PFSK-1 (cell line): ENCODE measurements around the gene HELZ.

Source experiments
- FOXP2 ChIP-seq: optimal IDR thresholded peaks from 2 replicates; pipeline ENCODE3; 2011; ENCODE audit warnings: borderline replicate concordance, control low read depth, inconsistent platforms; ENCODE audit not compliant: insufficient read depth; ENCODE audit errors: extremely low read length, extremely low read depth
- POLR2AphosphoS5 ChIP-seq: IDR thresholded peaks from 2 replicates; pipeline ENCODE4 v1.6.1; 2012; ENCODE audit warnings: low read depth, mild to moderate bottlenecking, control low read depth, low read length, moderate library complexity
- SIN3A ChIP-seq: IDR thresholded peaks from 2 replicates; pipeline ENCODE4 v1.6.1; 2012; ENCODE audit warnings: mild to moderate bottlenecking, low read length, moderate library complexity, borderline replicate concordance; ENCODE audit not compliant: insufficient read depth
- TAF1 ChIP-seq: IDR thresholded peaks from 2 replicates; pipeline ENCODE4 v1.6.1; 2012; ENCODE audit warnings: low read length, control low read depth, borderline replicate concordance; ENCODE audit not compliant: insufficient read depth
- TF ChIP-seq, protein P1 (sequence below), 2 experiments: IDR thresholded peaks; 2 replicates each; pipeline versions ENCODE4 v1.6.1 to v1.8.0; 2011 to 2012; ENCODE audit warnings: low read depth in 2 of 2, low read length in 2 of 2, control low read depth in 1 of 2, inconsistent platforms in 1 of 2, mild to moderate bottlenecking in 1 of 2, moderate library complexity in 1 of 2; ENCODE audit not compliant: insufficient read depth in 1 of 2

The HELZ gene

DNA sequence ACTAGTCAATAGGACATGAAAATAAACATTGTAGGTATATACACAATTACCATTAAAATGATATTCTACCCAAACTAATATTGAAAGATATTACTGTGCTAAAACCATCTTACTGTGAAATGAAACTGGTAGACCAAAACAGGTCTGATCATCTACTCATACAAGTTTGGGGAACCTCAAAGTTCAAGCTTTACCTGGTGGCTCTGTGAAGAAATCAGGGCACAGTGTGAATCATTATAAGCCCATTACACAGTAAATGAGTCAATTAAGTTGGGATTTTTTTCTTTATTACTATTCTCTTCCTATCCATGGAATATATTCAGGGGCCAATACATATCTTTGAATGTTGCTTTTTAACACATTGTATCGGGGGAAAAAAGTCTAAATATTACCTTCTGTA, 57.1 kb downstream of the HELZ start:
- TF ChIP-seq FOXP2 = no peak
- TF ChIP-seq POLR2AphosphoS5 = no peak
- TF ChIP-seq, protein P1, sequence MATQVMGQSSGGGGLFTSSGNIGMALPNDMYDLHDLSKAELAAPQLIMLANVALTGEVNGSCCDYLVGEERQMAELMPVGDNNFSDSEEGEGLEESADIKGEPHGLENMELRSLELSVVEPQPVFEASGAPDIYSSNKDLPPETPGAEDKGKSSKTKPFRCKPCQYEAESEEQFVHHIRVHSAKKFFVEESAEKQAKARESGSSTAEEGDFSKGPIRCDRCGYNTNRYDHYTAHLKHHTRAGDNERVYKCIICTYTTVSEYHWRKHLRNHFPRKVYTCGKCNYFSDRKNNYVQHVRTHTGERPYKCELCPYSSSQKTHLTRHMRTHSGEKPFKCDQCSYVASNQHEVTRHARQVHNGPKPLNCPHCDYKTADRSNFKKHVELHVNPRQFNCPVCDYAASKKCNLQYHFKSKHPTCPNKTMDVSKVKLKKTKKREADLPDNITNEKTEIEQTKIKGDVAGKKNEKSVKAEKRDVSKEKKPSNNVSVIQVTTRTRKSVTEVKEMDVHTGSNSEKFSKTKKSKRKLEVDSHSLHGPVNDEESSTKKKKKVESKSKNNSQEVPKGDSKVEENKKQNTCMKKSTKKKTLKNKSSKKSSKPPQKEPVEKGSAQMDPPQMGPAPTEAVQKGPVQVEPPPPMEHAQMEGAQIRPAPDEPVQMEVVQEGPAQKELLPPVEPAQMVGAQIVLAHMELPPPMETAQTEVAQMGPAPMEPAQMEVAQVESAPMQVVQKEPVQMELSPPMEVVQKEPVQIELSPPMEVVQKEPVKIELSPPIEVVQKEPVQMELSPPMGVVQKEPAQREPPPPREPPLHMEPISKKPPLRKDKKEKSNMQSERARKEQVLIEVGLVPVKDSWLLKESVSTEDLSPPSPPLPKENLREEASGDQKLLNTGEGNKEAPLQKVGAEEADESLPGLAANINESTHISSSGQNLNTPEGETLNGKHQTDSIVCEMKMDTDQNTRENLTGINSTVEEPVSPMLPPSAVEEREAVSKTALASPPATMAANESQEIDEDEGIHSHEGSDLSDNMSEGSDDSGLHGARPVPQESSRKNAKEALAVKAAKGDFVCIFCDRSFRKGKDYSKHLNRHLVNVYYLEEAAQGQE (IDR thresholded peaks at IDR 0.05; ENCODE audit: insufficient read depth in 1 of 2, low read depth in 2 of 2, low read length in 2 of 2) = no peak
- TF ChIP-seq TAF1 = no peak
- no peak for TF ChIP-seq SIN3A

DNA sequence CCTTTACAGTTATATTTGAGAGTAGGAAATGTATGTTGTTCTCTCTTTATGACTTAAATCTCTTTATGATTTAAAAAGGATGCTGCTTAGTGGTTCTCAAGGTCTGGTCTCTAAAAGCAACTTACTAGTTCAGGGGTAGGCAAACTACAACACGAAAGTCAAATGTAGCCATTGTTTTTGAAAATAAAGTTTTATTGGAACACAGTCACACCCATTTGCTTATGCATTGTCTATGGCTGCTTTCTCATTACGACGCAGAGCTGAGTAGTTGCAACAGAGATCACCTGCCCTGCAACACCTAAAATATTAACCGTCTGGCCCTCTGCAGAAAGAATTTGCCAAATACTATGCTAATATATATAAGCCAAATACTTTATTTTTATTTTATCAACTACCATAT, 58.2 kb downstream of the HELZ start:
- no peak for TF ChIP-seq POLR2AphosphoS5
- no peak for TF ChIP-seq FOXP2
- TF ChIP-seq SIN3A = no peak
- TF ChIP-seq, protein P1 (IDR thresholded peaks at IDR 0.05; ENCODE audit: insufficient read depth in 1 of 2, low read depth in 2 of 2, low read length in 2 of 2) = no peak
- no peak for TF ChIP-seq TAF1

DNA sequence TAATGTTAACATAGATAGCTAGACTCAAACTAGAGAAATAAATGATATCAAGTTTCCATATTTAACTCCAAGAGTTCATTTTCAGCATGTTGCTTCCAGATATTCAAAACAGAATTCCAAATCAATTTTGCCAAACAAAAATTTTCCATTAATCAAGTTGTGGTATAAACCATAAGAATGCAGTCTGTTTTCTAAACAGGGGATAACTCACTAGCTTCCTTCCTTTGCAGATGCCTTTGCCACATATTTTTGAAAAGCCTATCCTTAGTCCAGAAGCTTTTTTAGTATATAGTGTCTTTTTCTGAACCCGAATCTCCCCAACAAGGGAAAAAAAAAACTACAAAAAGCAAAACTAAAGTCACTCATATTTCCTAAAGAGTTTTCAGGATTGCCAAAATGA, 61.5 kb downstream of the HELZ start:
- TF ChIP-seq FOXP2 (no peak), POLR2AphosphoS5 (no peak), SIN3A (no peak), TAF1 (no peak)
- TF ChIP-seq, protein P1 (IDR thresholded peaks at IDR 0.05; ENCODE audit: insufficient read depth in 1 of 2, low read depth in 2 of 2, low read length in 2 of 2) = no peak

DNA sequence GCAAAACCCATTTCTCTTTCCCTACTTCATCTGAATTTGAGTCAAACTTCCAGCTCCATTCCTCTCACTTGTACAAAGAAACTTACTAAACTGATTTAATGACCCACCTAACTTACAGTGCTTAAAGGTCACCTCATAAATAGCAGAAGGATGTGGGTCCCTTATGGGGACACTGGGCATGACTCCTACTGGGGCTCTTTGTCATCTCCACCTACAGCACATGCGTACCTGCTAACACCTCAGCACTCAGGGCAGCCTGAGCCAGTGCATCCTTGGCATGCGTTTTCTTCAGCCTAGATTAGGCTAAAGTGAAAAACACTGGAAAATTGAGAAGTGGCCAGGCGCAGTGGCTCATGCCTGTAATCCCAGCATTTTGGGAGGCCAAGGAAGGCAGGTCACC, 63.2 kb downstream of the HELZ start:
- TF ChIP-seq POLR2AphosphoS5 (no peak), FOXP2 (no peak)

DNA sequence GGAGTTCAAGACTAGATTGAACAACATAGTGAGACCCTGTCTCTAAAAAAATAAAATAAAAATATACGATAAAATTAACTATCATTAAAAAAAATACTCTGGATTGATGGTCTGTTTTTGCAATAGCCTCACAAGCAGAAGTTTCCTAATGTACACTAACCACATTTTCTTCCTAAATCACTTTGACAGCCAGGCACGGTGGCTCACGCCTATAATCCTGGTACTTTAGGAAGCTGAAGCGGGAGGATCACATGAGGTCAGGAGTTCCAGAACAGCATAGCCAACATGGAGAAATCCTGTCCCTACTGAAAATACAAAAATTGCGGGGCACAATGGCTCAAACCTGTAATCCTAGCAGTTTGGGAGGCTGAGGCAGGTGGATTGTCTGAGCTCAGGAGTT, 64.7 kb downstream of the HELZ start:
- TF ChIP-seq POLR2AphosphoS5 = no peak

DNA sequence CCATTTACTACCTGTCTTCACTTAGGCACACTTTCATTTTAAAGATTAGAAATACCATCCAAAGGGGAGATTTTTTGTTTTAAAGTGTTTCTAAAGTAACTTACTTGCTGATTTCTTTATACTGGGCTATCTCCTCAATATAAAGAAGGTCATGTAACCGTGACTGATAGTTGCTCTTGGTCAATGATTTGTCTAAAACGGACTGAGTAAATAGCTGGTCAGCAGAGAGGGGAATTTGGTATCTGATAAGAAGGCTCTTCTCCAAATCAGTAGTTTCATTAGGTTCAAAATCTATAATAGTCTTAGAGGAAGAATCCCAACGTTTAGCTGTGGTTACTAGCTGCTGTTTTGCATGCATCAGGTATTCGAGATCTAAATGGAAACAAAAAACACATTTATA, 66.4 kb downstream of the HELZ start:
- TF ChIP-seq TAF1 (no peak), SIN3A (no peak), FOXP2 (no peak), POLR2AphosphoS5 (no peak)
- TF ChIP-seq, protein P1 (IDR thresholded peaks at IDR 0.05; ENCODE audit: insufficient read depth in 1 of 2, low read depth in 2 of 2, low read length in 2 of 2) = no peak
